Measurements from ENCODE around the gene HDAC8. TPM values are rescaled to one million over a fixed set of nuclear protein-coding genes. Genes with fewer than 3 reads are reported as not detected.

HDAC8 gene
- total RNA-seq, 1 experiment from 2014 or later: 26.7 TPM

DNA sequence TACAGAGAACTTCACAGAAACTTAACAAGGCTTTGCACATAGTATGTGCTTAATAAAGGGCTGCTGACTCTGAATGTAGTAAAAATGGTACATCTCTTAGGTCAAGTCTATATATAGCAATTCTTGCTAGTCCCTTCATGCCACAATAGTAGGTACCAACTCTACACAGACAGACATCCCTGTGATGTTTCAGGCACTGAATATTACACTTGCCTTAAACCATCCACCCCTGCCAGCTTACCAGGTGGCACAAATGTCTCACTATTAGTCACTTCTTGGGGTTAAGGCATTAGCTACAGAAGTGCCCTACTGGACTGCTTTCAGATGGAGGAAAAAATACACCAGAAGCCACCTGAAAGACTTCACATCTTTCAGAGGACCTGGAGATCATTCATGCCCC, 180.6 kb downstream of the HDAC8 start:
- no TSS peak for BruUV-seq (replicated peaks)
- intact Hi-C loops (cut with micrococcal nuclease): no loop called here
- H3K27me3 Mint-ChIP-seq (ENCODE audit: insufficient read depth, unreplicated experiment): peaks cover 78% of the 10 kb centered on the region
- DNase-seq (ENCODE audit: unreplicated experiment): no peak
- TF ChIP-seq CTCF (IDR thresholded peaks at IDR 0.05; ENCODE audit: unreplicated experiment): no peak
- CTCF ChIA-PET: no interaction called here
- H3K4me1 Mint-ChIP-seq (ENCODE audit: insufficient read depth, unreplicated experiment): peaks cover 6% of the 10 kb centered on the region
- no peak overlapping the region for H3K27ac Mint-ChIP-seq (ENCODE audit: low read depth, unreplicated experiment)
- POLR2A ChIA-PET: no interaction called here
- H3K4me3 Mint-ChIP-seq (ENCODE audit: unreplicated experiment): no peak overlapping the region
- H3K36me3 Mint-ChIP-seq (ENCODE audit: insufficient read depth, unreplicated experiment): no peaks in the 10 kb centered on the region
- no peaks in the 10 kb centered on the region for H3K9me3 Mint-ChIP-seq (ENCODE audit: unreplicated experiment)

GRCh38 chrX:72387247-72387646, 185.4 kb downstream of the HDAC8 start:
- ChIA-PET CTCF (interaction anchor here (1.3 kb wide), 1 partner anchor 9 kb away, joined by 4 read pairs; no protein-coding TSS in a partner anchor), POLR2A (no interaction called here)
- H3K27me3 Mint-ChIP-seq (ENCODE audit: insufficient read depth, unreplicated experiment): peaks cover 57% of the 10 kb centered on the region
- no peak for TF ChIP-seq CTCF (IDR thresholded peaks at IDR 0.05; ENCODE audit: unreplicated experiment)
- no peak overlapping the region for H3K27ac Mint-ChIP-seq (ENCODE audit: low read depth, unreplicated experiment)
- H3K4me1 Mint-ChIP-seq (ENCODE audit: insufficient read depth, unreplicated experiment): no peaks in the 10 kb centered on the region
- DNase-seq (ENCODE audit: unreplicated experiment): no peak
- no peak overlapping the region for H3K4me3 Mint-ChIP-seq (ENCODE audit: unreplicated experiment)
- intact Hi-C loops (cut with micrococcal nuclease): no loop called here
- no peaks in the 10 kb centered on the region for H3K36me3 Mint-ChIP-seq (ENCODE audit: insufficient read depth, unreplicated experiment)
- H3K9me3 Mint-ChIP-seq (ENCODE audit: unreplicated experiment): no peaks in the 10 kb centered on the region
- no TSS peak for BruUV-seq (replicated peaks)

DNA sequence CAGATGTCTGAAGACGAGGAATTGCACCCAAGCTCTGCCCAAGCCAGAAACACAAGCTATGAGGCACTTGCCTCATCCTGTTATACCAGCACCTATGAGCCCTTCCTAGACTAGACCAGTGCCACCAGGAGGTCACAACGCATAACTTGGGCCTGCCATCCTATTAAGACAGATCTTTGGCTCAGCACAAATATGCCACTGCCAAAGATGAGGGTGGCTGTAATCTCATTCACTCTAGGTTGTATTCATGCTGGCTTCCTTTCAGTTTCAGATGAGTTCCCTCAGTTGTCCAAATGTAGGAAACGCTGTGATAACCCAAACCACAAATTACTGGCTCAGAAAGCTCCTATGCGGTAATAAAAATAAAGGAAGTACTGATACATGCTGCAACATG, 190.4 kb downstream of the HDAC8 start:
- POLR2A ChIA-PET: no interaction called here
- DNase-seq (ENCODE audit: unreplicated experiment): no peak
- Mint-ChIP-seq H3K4me3 (ENCODE audit: unreplicated experiment) (no peak overlapping the region), H3K27me3 (ENCODE audit: insufficient read depth, unreplicated experiment) (peaks cover 52% of the 10 kb centered on the region), H3K9me3 (ENCODE audit: unreplicated experiment) (no peaks in the 10 kb centered on the region), H3K27ac (ENCODE audit: low read depth, unreplicated experiment) (no peak overlapping the region), H3K4me1 (ENCODE audit: insufficient read depth, unreplicated experiment) (no peaks in the 10 kb centered on the region), H3K36me3 (ENCODE audit: insufficient read depth, unreplicated experiment) (no peaks in the 10 kb centered on the region)
- BruUV-seq (replicated peaks): no TSS peak
- TF ChIP-seq CTCF (IDR thresholded peaks at IDR 0.05; ENCODE audit: unreplicated experiment): no peak
- CTCF ChIA-PET: interaction anchor here (1.3 kb wide), 1 partner anchor 33 kb away, joined by 8 read pairs; no protein-coding TSS in a partner anchor
- intact Hi-C loops (cut with micrococcal nuclease): no loop called here

DNA sequence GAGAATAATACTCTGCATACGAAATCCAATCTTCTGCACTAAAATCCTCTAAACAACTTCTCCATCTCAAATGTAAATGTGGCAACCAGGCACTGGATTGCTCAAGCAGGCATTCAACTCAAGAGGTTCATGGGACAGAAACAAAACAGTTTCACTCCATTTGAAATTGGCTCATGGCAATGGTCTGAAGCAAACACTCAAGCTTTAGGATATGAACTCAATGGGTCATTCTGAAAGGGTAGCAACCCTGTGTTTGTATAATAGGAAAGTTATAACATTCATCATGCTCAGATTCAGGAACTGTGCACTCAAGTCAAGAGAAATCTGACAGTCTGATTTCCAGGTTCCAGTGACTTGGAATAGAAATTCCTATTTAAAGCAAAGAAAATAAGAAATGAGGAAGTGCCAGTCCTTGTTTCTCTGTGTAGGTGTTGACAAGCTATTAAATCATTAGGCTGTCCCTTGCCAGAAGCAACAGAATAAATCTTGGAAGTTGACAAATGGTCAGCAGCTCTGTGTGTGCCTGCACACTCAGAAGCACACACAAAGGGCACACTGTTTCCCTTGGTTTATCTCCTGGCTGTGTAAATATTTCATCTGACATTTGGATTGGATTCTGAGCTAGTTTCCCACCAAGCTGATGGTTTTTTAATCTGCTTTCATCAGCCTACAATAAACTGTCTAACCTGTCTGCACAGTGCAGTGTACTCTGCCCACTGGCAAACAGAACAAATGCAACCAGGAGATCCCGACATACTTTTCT, 191.0 kb downstream of the HDAC8 start:
- Mint-ChIP-seq H3K4me3 (ENCODE audit: unreplicated experiment) (no peak overlapping the region), H3K4me1 (ENCODE audit: insufficient read depth, unreplicated experiment) (no peaks in the 10 kb centered on the region), H3K27me3 (ENCODE audit: insufficient read depth, unreplicated experiment) (peaks cover 50% of the 10 kb centered on the region), H3K27ac (ENCODE audit: low read depth, unreplicated experiment) (no peak overlapping the region), H3K36me3 (ENCODE audit: insufficient read depth, unreplicated experiment) (no peaks in the 10 kb centered on the region), H3K9me3 (ENCODE audit: unreplicated experiment) (no peaks in the 10 kb centered on the region)
- BruUV-seq (replicated peaks): no TSS peak
- no peak for DNase-seq (ENCODE audit: unreplicated experiment)
- intact Hi-C loops (cut with micrococcal nuclease): no loop called here
- POLR2A ChIA-PET: no interaction called here
- CTCF ChIA-PET: interaction anchor here (0.7 to 1.3 kb wide), 2 partner anchors 32 to 105 kb away, joined by 3 to 8 read pairs; no protein-coding TSS in a partner anchor
- no peak for TF ChIP-seq CTCF (IDR thresholded peaks at IDR 0.05; ENCODE audit: unreplicated experiment)
